Epithelial cell of esophagus (primary cell): ENCODE measurements around the gene SDR39U1.

Experiments
- DNase-seq: peaks from one replicate; pipeline ENCODE4 v3.0.0; 2010; ENCODE audit warnings: low read depth
- H3K4me3 ChIP-seq: 2 replicates; pipeline ENCODE4 v1.5.1; 2011; ENCODE audit warnings: mild to moderate bottlenecking, low read length, control low read depth
- TF ChIP-seq, protein P1 (sequence below): IDR thresholded peaks from 2 replicates; pipeline ENCODE4 v1.5.1; 2011; ENCODE audit warnings: low read depth, mild to moderate bottlenecking, low read length, control low read depth, inconsistent platforms; ENCODE audit not compliant: insufficient read depth; ENCODE audit errors: missing control alignments

SDR39U1 gene

GRCh38 chr14:24418492-24418873 is 24.1 kb downstream of the SDR39U1 start:
- TF ChIP-seq, protein P1, sequence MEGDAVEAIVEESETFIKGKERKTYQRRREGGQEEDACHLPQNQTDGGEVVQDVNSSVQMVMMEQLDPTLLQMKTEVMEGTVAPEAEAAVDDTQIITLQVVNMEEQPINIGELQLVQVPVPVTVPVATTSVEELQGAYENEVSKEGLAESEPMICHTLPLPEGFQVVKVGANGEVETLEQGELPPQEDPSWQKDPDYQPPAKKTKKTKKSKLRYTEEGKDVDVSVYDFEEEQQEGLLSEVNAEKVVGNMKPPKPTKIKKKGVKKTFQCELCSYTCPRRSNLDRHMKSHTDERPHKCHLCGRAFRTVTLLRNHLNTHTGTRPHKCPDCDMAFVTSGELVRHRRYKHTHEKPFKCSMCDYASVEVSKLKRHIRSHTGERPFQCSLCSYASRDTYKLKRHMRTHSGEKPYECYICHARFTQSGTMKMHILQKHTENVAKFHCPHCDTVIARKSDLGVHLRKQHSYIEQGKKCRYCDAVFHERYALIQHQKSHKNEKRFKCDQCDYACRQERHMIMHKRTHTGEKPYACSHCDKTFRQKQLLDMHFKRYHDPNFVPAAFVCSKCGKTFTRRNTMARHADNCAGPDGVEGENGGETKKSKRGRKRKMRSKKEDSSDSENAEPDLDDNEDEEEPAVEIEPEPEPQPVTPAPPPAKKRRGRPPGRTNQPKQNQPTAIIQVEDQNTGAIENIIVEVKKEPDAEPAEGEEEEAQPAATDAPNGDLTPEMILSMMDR = no peak
- no peak overlapping the region for H3K4me3 ChIP-seq
- DNase-seq = peak; percentile 86

DNA sequence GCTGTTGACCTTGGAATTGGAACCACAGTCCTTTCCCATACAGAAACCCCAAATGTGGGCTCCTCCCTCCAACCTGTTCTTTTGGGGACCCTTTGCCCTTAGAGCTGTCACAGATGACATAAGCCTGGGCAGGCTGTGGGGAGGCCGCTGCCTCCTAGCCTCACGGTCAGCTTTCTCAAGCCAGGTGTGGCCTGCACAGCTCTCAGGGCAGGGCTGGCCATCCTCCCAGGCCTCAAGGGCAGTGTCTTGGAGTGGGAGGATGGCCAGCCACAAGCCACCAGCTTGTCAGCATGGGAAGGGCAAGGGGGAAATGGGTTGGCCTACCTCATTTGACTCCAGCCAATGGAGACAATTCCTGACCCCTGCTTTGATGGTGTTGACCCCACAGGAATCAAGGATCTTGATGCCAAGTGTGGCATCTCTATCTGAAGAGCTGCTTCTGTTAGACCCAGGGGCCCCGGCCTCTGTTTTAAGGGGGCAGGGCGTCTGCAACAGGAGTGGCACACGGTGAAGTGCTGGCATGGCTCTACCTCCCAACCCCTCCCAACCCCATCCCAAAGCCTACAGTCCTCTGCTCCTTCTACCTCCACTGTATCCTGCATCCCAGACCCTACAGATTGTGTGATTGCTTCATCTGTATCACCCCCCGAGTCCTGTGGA is 24.6 kb downstream of the SDR39U1 start:
- TF ChIP-seq, protein P1 = no peak
- no peak for DNase-seq
- H3K4me3 ChIP-seq = no peak overlapping the region

- no peak for DNase-seq
- H3K4me3 ChIP-seq = no peak overlapping the region
- TF ChIP-seq, protein P1 = no peak
Observed at GRCh38 chr14:24416932-24417619, 25.5 kb downstream of the SDR39U1 start.

DNA sequence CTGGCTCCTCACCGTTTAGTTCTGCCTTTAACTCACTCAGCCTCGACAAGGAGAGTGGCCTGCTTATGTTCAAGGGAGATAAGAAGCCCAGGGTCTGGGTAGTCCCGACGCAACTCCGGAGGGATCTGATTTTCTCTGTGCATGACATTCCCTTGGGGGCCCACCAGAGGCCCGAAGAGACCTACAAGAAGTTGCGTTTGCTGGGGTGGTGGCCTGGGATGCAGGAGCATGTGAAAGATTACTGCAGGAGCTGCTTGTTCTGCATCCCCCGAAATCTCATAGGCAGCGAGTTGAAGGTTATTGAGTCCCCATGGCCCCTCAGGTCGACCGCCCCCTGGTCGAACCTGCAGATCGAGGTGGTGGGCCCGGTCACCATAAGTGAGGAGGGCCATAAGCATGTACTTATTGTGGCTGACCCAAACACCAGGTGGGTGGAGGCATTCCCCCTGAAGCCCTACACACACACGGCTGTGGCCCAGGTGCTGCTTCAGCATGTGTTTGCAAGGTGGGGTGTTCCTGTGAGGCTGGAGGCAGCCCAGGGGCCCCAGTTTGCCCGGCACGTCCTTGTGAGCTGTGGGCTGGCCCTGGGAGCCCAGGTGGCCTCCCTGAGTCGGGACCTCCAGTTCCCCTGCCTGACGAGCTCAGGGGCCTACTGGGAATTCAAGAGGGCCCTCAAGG is 26.2 kb downstream of the SDR39U1 start:
- TF ChIP-seq, protein P1 = no peak
- no peak overlapping the region for H3K4me3 ChIP-seq
- DNase-seq = no peak

DNA sequence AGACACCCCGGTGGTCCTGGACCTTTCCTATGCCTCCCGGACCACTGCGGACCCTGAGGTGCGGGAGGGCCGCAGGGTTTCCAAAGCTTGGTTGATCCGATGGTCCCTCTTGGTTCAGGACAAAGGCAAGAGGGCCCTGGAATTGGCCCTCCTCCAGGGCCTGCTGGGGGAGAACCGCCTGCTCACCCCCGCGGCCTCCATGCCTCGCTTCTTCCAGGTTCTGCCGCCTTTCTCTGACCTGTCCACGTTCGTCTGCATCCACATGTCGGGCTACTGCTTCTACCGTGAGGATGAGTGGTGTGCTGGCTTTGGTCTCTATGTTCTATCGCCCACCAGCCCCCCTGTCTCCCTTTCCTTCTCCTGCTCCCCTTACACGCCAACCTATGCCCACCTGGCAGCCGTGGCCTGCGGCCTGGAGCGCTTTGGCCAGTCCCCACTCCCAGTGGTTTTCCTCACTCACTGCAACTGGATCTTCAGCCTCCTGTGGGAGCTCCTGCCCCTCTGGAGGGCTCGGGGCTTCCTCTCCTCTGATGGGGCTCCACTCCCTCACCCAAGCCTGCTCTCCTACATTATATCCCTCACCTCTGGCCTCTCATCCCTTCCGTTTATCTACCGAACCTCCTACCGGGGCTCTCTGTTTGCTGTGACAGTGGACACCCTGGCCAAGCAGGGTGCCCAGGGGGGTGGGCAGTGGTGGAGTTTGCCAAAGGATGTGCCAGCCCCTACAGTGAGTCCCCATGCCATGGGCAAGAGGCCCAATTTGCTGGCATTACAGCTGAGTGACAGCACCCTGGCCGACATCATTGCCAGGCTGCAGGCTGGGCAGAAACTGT is 26.9 kb downstream of the SDR39U1 start:
- no peak for DNase-seq
- no peak overlapping the region for H3K4me3 ChIP-seq
- TF ChIP-seq, protein P1 = no peak

- TF ChIP-seq, protein P1 = no peak
- no peak overlapping the region for H3K4me3 ChIP-seq
- DNase-seq = no peak
Observed at GRCh38 chr14:24414732-24415420, 27.7 kb downstream of the SDR39U1 start.
